Neural progenitor cell (in vitro differentiated cells): ENCODE data around the gene HOXA2.

Experiments
- CTCF ChIP-seq: fragments of 200-600 bp; sonication (generic); IDR thresholded peaks from 2 replicates; pipeline ENCODE4 v1.5.1; 2017; ENCODE audit warnings: antibody characterized with exemption, mild to moderate bottlenecking
- EZH2 ChIP-seq: fragments of 200-600 bp; sonication (generic); IDR thresholded peaks from 2 replicates; pipeline ENCODE4 v1.6.1; 2017; ENCODE audit warnings: antibody characterized with exemption, mild to moderate bottlenecking, moderate library complexity

GRCh38 chr7:27132978-27133377 lies 30.5 kb upstream of the HOXA2 start:
- no peak for TF ChIP-seq CTCF
- TF ChIP-seq EZH2: no peak
